Mesothelial cell of epicardium (in vitro differentiated cells): ENCODE data around the gene DDX18. TPM values are rescaled to one million over a fixed set of nuclear protein-coding genes. Genes with fewer than 3 reads are reported as not detected.
"Not testable (repeated sequence)": the region's sequence is repeated elsewhere in the genome, so short reads cannot be mapped to it uniquely, and the experiment has no call there.

Experiments
- DNase-seq, 2 experiments: peaks; one replicate each; pipeline ENCODE4 v3.0.0; 2021; ENCODE audit warnings: low spot score in 2 of 2; ENCODE audit not compliant: unreplicated experiment in 2 of 2
- H3K27ac Mint-ChIP-seq: 2 replicates; pipeline ENCODE4 v1.8.0; 2021; ENCODE audit warnings: mixed read lengths
- H3K27me3 Mint-ChIP-seq: 2 replicates; pipeline ENCODE4 v1.8.0; 2021; ENCODE audit warnings: low read depth, mixed read lengths
- H3K36me3 Mint-ChIP-seq: 2 replicates; pipeline ENCODE4 v1.8.0; 2021; ENCODE audit warnings: mixed read lengths
- H3K4me1 Mint-ChIP-seq: 2 replicates; pipeline ENCODE4 v1.8.0; 2021; ENCODE audit warnings: mixed read lengths
- H3K4me3 Mint-ChIP-seq: 2 replicates; pipeline ENCODE4 v1.8.0; 2021; ENCODE audit warnings: mild to moderate bottlenecking, moderate library complexity, mixed read lengths
- H3K9me3 Mint-ChIP-seq: 2 replicates; pipeline ENCODE4 v1.8.0; 2021; ENCODE audit warnings: mixed read lengths
- CTCF ChIP-seq: fragments of 200-600 bp; sonication (generic); IDR thresholded peaks from one replicate; pipeline ENCODE4 v1.5.0; 2021; ENCODE audit warnings: antibody characterized with exemption; ENCODE audit not compliant: unreplicated experiment
- total RNA-seq: library from RNA; stranded (reverse); gene quantifications from 3 replicates; pipeline ENCODE4 v1.2.1, GENCODE V29; 2021

DDX18 gene
- total RNA-seq, 1 donor from 2014 or later, result 64.4 TPM

GRCh38 chr2:117776888-117777287, 37.6 kb upstream of the DDX18 start:
- no peak overlapping the region for H3K4me3 Mint-ChIP-seq
- no peak overlapping the region for H3K27ac Mint-ChIP-seq
- DNase-seq, result no peak
- TF ChIP-seq CTCF, result no peak
- H3K27me3 Mint-ChIP-seq, result no peaks in the 10 kb centered on the region
- peaks cover 2% of the 10 kb centered on the region for H3K4me1 Mint-ChIP-seq
- peaks cover 7% of the 10 kb centered on the region for H3K9me3 Mint-ChIP-seq
- H3K36me3 Mint-ChIP-seq, result peaks cover 3% of the 10 kb centered on the region

- Mint-ChIP-seq H3K9me3 (peaks cover 15% of the 10 kb centered on the region), H3K4me3 (no peak overlapping the region), H3K27ac (no peak overlapping the region), H3K36me3 (peaks cover 3% of the 10 kb centered on the region), H3K4me1 (no peaks in the 10 kb centered on the region), H3K27me3 (peaks cover 2% of the 10 kb centered on the region)
- peak; percentile 72 for TF ChIP-seq CTCF
- no peak for DNase-seq
Measured at GRCh38 chr2:117785740-117786139, 28.8 kb upstream of the DDX18 start.

- no peak for TF ChIP-seq CTCF
- Mint-ChIP-seq H3K9me3 (peaks cover 15% of the 10 kb centered on the region), H3K4me3 (no peak overlapping the region), H3K27me3 (peaks cover 2% of the 10 kb centered on the region), H3K27ac (no peak overlapping the region), H3K36me3 (no peaks in the 10 kb centered on the region), H3K4me1 (no peaks in the 10 kb centered on the region)
- DNase-seq, result no peak
Measured at GRCh38 chr2:117786520-117786919, 28.0 kb upstream of the DDX18 start.

GRCh38 chr2:117789505-117789904, 25.0 kb upstream of the DDX18 start:
- Mint-ChIP-seq H3K27me3 (peaks cover 9% of the 10 kb centered on the region), H3K4me1 (no peaks in the 10 kb centered on the region), H3K36me3 (no peaks in the 10 kb centered on the region), H3K9me3 (peaks cover 11% of the 10 kb centered on the region), H3K4me3 (no peak overlapping the region), H3K27ac (no peak overlapping the region)
- no peak for TF ChIP-seq CTCF
- no peak for DNase-seq

- DNase-seq, result no peak
- Mint-ChIP-seq H3K9me3 (peaks cover 15% of the 10 kb centered on the region), H3K36me3 (no peaks in the 10 kb centered on the region), H3K4me3 (no peak overlapping the region), H3K27me3 (peaks cover 11% of the 10 kb centered on the region), H3K27ac (no peak overlapping the region), H3K4me1 (no peaks in the 10 kb centered on the region)
- TF ChIP-seq CTCF, result no peak
Measured at GRCh38 chr2:117794668-117795067, 19.8 kb upstream of the DDX18 start.

- no peak for DNase-seq
- no peak for TF ChIP-seq CTCF
- Mint-ChIP-seq H3K9me3 (peaks cover 4% of the 10 kb centered on the region), H3K4me1 (peaks cover 6% of the 10 kb centered on the region), H3K27me3 (no peaks in the 10 kb centered on the region), H3K4me3 (no peak overlapping the region), H3K36me3 (no peaks in the 10 kb centered on the region), H3K27ac (no peak overlapping the region)
Measured at GRCh38 chr2:117801826-117802225, 12.7 kb upstream of the DDX18 start.

GRCh38 chr2:117803644-117804325, 10.7 kb upstream of the DDX18 start:
- not testable (repeated sequence) for H3K27me3 Mint-ChIP-seq, H3K36me3 Mint-ChIP-seq, H3K4me1 Mint-ChIP-seq, DNase-seq, H3K9me3 Mint-ChIP-seq
- Mint-ChIP-seq H3K27ac (peak overlapping the region; percentile 17), H3K4me3 (peak overlapping the region; percentile 78)
